Fibroblast of the aortic adventitia (primary cell): ENCODE measurements around the gene HCK. TPM values are rescaled to one million over a fixed set of nuclear protein-coding genes. Genes with fewer than 3 reads are reported as not detected.

Experiments
- DNase-seq: peaks from one replicate; pipeline ENCODE4 v3.0.0-alpha.2; 2010; ENCODE audit warnings: low read depth
- H3K4me3 ChIP-seq: 2 replicates; pipeline ENCODE4 v1.5.1; 2011; ENCODE audit warnings: low read depth, mild to moderate bottlenecking, control low read depth, low read length, moderate library complexity
- CTCF ChIP-seq: IDR thresholded peaks from 2 replicates; pipeline ENCODE4 v1.5.1; 2011; ENCODE audit warnings: mild to moderate bottlenecking, low read length, control low read depth, inconsistent platforms; ENCODE audit not compliant: insufficient read depth
- total RNA-seq: library from RNA; depleted of rRNA; stranded (reverse); fragments of >200 nt; gene quantifications from 2 replicates; pipeline ENCODE4 v1.2.3, GENCODE V29; 2012; ENCODE audit warnings: low replicate concordance

The HCK gene
- total RNA-seq, 1 donor = not detected

GRCh38 chr20:32077190-32077589, 25.1 kb downstream of the HCK start:
- no peak for DNase-seq
- H3K4me3 ChIP-seq = no peak overlapping the region
- TF ChIP-seq CTCF = no peak

GRCh38 chr20:32078322-32078721, 26.3 kb downstream of the HCK start:
- no peak for TF ChIP-seq CTCF
- no peak for DNase-seq
- H3K4me3 ChIP-seq = no peak overlapping the region

DNA sequence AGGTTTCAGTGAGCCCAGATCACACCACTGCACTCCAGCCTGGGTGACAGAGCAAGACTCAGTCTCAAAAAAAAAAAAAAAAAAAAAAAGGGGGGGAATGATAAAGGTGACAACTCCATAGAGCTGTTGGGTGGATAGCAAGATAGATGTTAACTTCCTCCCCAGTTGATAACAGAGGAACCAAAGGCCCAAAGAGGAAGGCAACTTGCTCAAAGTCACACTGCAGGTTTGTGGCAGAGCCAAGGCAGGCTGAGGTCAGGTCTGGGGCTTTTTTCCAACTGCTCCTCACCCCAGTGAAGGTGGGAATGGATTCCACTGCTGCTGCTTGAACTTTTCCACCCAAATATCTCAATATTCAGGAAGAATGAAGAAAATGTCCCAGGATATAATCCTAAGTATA, 26.7 kb downstream of the HCK start:
- DNase-seq = no peak
- TF ChIP-seq CTCF = no peak
- H3K4me3 ChIP-seq = no peak overlapping the region

- TF ChIP-seq CTCF = no peak
- no peak for DNase-seq
- H3K4me3 ChIP-seq = no peak overlapping the region
Measured at GRCh38 chr20:32079655-32080109, 27.6 kb downstream of the HCK start.

- H3K4me3 ChIP-seq = no peak overlapping the region
- DNase-seq = no peak
- no peak for TF ChIP-seq CTCF
Measured at GRCh38 chr20:32080783-32081182, 28.7 kb downstream of the HCK start.

DNA sequence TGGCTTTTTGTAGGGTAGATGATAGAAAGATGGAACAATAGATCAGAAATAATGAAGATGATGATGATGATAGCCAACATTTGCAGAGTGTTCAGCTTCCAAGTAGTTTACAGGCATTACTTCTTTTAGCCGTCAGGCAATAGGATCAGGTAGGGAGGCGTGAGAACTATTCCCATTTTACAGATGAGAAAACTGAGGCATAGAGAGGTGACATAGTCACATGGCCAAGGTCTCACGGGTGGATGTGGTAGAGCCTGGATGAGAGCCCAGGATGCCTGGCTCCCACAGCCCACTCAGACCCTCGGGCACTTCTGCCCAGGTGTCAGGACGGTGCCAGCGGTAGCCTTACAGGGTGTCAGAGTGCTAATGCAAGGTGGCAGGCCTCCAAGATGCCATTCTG, 31.4 kb downstream of the HCK start:
- DNase-seq = no peak
- no peak overlapping the region for H3K4me3 ChIP-seq
- TF ChIP-seq CTCF = no peak

DNA sequence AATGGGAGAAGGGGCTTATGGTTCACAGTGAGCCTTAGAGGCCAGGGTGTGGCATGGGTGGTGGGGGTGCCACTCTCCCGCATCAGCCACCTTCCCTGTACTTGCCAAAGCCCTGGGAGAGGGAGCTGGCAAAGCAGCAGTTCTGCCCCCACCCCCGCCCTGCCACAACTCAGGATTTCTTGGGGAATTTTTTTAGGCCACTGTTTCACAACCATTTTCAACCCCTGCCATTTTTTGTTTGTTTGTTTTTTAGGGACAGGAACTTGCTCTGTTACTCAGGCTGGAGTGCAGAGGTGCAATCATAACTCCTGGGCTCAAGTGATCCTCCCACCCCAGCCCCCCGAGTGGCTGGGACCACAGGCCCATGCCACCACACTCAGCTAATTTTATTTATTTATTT, 35.0 kb downstream of the HCK start:
- H3K4me3 ChIP-seq = no peak overlapping the region
- no peak for DNase-seq
- no peak for TF ChIP-seq CTCF
